Caco-2 (cell line): ENCODE results near the gene CDC42EP3. TPM values are rescaled to one million over a fixed set of nuclear protein-coding genes. Genes with fewer than 3 reads are reported as not detected.
A peak's percentile ranks its signal among the peaks of the same experiment; 100 is the strongest.

Source experiments
- BruUV-seq: library from RNA; stranded (reverse); fragments of 400-500 nt; replicated peaks from 2 replicates; lab custom pipeline; 2021; lab: Mats Ljungman, UMichigan
- CTCF ChIA-PET: fragments of 300-600 bp; sonication (Branson Sonifier 250); formaldehyde crosslinking; loops from one replicate; lab custom pipeline; 2022; ENCODE audit warnings: antibody characterized with exemption; lab: Charles Lee
- POLR2A ChIA-PET: fragments of 300-600 bp; sonication (Branson Sonifier 250); formaldehyde crosslinking; loops from one replicate; lab custom pipeline; 2022; ENCODE audit warnings: antibody characterized with exemption; lab: Charles Lee
- DNase-seq, 2 experiments: peaks; one replicate each; pipeline versions ENCODE4 v3.0.0 to v3.0.0-alpha.2; 2020 to 2022
- H3K27me3 ChIP-seq: replicated peaks from 2 replicates; pipeline ENCODE4 v1.6.0; 2011; ENCODE audit warnings: low read length; ENCODE audit not compliant: control insufficient read depth, insufficient read depth
- H3K36me3 ChIP-seq: 2 replicates; pipeline ENCODE4 v1.5.1; 2011; ENCODE audit warnings: low read length; ENCODE audit not compliant: control insufficient read depth, insufficient read depth
- H3K4me1 ChIP-seq: fragments of 250-450 bp; sonication (Bioruptor Pico); 2 replicates; pipeline ENCODE4 v1.5.1; 2020; ENCODE audit warnings: mild to moderate bottlenecking
- H3K4me3 ChIP-seq: 2 replicates; pipeline ENCODE4 v1.5.1; 2011; ENCODE audit warnings: low read depth, mild to moderate bottlenecking, control low read depth, low read length
- H3K9me3 ChIP-seq: fragments of 250-450 bp; sonication (Bioruptor Pico); 2 replicates; pipeline ENCODE4 v1.5.1; 2020; ENCODE audit warnings: mild to moderate bottlenecking, moderate library complexity
- H3K27ac Mint-ChIP-seq: one replicate; pipeline ENCODE4 v1.8.0; 2022; ENCODE audit warnings: mixed read lengths; ENCODE audit not compliant: unreplicated experiment
- H3K27me3 Mint-ChIP-seq: one replicate; pipeline ENCODE4 v1.8.0; 2022; ENCODE audit warnings: mixed read lengths; ENCODE audit not compliant: insufficient read depth, unreplicated experiment
- H3K36me3 Mint-ChIP-seq: one replicate; pipeline ENCODE4 v1.8.0; 2022; ENCODE audit warnings: mild to moderate bottlenecking, mixed read lengths; ENCODE audit not compliant: insufficient read depth, unreplicated experiment
- H3K4me1 Mint-ChIP-seq: one replicate; pipeline ENCODE4 v1.8.0; 2022; ENCODE audit warnings: low read depth, mixed read lengths; ENCODE audit not compliant: unreplicated experiment
- H3K4me3 Mint-ChIP-seq: one replicate; pipeline ENCODE4 v1.8.0; 2022; ENCODE audit warnings: mild to moderate bottlenecking, moderate library complexity, mixed read lengths; ENCODE audit not compliant: unreplicated experiment
- H3K9me3 Mint-ChIP-seq: one replicate; pipeline ENCODE4 v1.8.0; 2022; ENCODE audit warnings: mixed read lengths; ENCODE audit not compliant: unreplicated experiment
- CTCF ChIP-seq, 2 experiments: fragments of 200-600 bp in 1 of 2; IDR thresholded peaks; 1 replicate in 1 of 2; 2 replicates in 1 of 2; pipeline versions ENCODE4 v1.5.1 to v1.8.0; 2011 to 2022; ENCODE audit warnings: antibody characterized with exemption in 1 of 2, control low read depth in 1 of 2, inconsistent platforms in 1 of 2, low read depth in 1 of 2, low read length in 1 of 2, mild to moderate bottlenecking in 1 of 2, moderate library complexity in 1 of 2; ENCODE audit not compliant: insufficient read depth in 1 of 2, severe bottlenecking in 1 of 2, unreplicated experiment in 1 of 2
- intact Hi-C: fragments of 100-400 bp; cut with micrococcal nuclease; formaldehyde crosslinking; loops from one replicate; pipeline ENCODE4 v1.10.0; 2022; ENCODE audit not compliant: unreplicated experiment
- total RNA-seq: library from RNA; stranded (reverse); gene quantifications from 2 replicates; pipeline ENCODE4 v1.2.3, GENCODE V29; 2022

The CDC42EP3 gene
- total RNA-seq, 1 experiment from 2014 or later: 95.8 TPM

- H3K4me3 ChIP-seq: no peak overlapping the region
- no peaks in the 10 kb centered on the region for H3K9me3 ChIP-seq
- intact Hi-C loops: no loop called here
- no peaks in the 10 kb centered on the region for H3K9me3 Mint-ChIP-seq
- no peak for DNase-seq
- CTCF ChIA-PET: no interaction called here
- H3K27me3 Mint-ChIP-seq: no peaks in the 10 kb centered on the region
- peaks cover 25% of the 10 kb centered on the region for H3K36me3 Mint-ChIP-seq
- H3K27me3 ChIP-seq: no peaks in the 10 kb centered on the region
- H3K4me1 ChIP-seq: peaks cover 37% of the 10 kb centered on the region
- H3K36me3 ChIP-seq: no peaks in the 10 kb centered on the region
- H3K4me3 Mint-ChIP-seq: no peak overlapping the region
- peak overlapping the region; percentile 7 for H3K27ac Mint-ChIP-seq
- no TSS peak for BruUV-seq
- POLR2A ChIA-PET: no interaction called here
- H3K4me1 Mint-ChIP-seq: peaks cover 53% of the 10 kb centered on the region
- TF ChIP-seq CTCF (IDR thresholded peaks at IDR 0.05; ENCODE audit: insufficient read depth in 1 of 2, low read depth in 1 of 2, low read length in 1 of 2, severe bottlenecking in 1 of 2, unreplicated experiment in 1 of 2): no peak
Observed at GRCh38 chr2:37674946-37675345, 3.5 kb upstream of the CDC42EP3 start.

GRCh38 chr2:37672870-37673184 lies 1.4 kb upstream of the CDC42EP3 start:
- Histone ChIP-seq H3K4me3 (peak overlapping the region; percentile 98), H3K9me3 (no peaks in the 10 kb centered on the region), H3K4me1 (peaks cover 44% of the 10 kb centered on the region), H3K27me3 (no peaks in the 10 kb centered on the region), H3K36me3 (no peaks in the 10 kb centered on the region)
- H3K27ac Mint-ChIP-seq: peak overlapping the region; percentile 20
- no peaks in the 10 kb centered on the region for H3K9me3 Mint-ChIP-seq
- DNase-seq: no peak
- CTCF ChIA-PET: interaction anchor here (0.6 to 1.6 kb wide), 9 partner anchors 17 to 318 kb away, joined by 3 to 11 read pairs (median 6); no protein-coding TSS in a partner anchor
- no TSS peak for BruUV-seq
- intact Hi-C loops: loop anchor here (1.0 to 2.0 kb wide), 7 partner anchors 16 to 259 kb away; no protein-coding TSS in a partner anchor
- peaks cover 43% of the 10 kb centered on the region for H3K36me3 Mint-ChIP-seq
- POLR2A ChIA-PET: interaction anchor here (0.6 to 1.3 kb wide), 4 partner anchors 17 to 162 kb away, joined by 3 to 7 read pairs (median 4); no protein-coding TSS in a partner anchor
- H3K4me1 Mint-ChIP-seq: peaks cover 45% of the 10 kb centered on the region
- H3K4me3 Mint-ChIP-seq: peak overlapping the region; percentile 73
- TF ChIP-seq CTCF (IDR thresholded peaks at IDR 0.05; ENCODE audit: insufficient read depth in 1 of 2, low read depth in 1 of 2, low read length in 1 of 2, severe bottlenecking in 1 of 2, unreplicated experiment in 1 of 2): no peak
- H3K27me3 Mint-ChIP-seq: no peaks in the 10 kb centered on the region

- H3K27ac Mint-ChIP-seq: peak overlapping the region; percentile 20
- intact Hi-C loops: loop anchor here (1.0 to 2.0 kb wide), 7 partner anchors 17 to 258 kb away; no protein-coding TSS in a partner anchor
- peak; percentile 94 to 95 for DNase-seq
- CTCF ChIA-PET: interaction anchor here (0.5 to 1.6 kb wide), 10 partner anchors 17 to 318 kb away, joined by 3 to 11 read pairs (median 5); no protein-coding TSS in a partner anchor
- H3K36me3 Mint-ChIP-seq: peaks cover 49% of the 10 kb centered on the region
- H3K9me3 Mint-ChIP-seq: no peaks in the 10 kb centered on the region
- peaks cover 47% of the 10 kb centered on the region for H3K4me1 ChIP-seq
- BruUV-seq: no TSS peak
- H3K27me3 ChIP-seq: no peaks in the 10 kb centered on the region
- H3K27me3 Mint-ChIP-seq: no peaks in the 10 kb centered on the region
- no peaks in the 10 kb centered on the region for H3K9me3 ChIP-seq
- no peak for TF ChIP-seq CTCF (IDR thresholded peaks at IDR 0.05; ENCODE audit: insufficient read depth in 1 of 2, low read depth in 1 of 2, low read length in 1 of 2, severe bottlenecking in 1 of 2, unreplicated experiment in 1 of 2)
- POLR2A ChIA-PET: interaction anchor here (0.6 to 1.3 kb wide), 5 partner anchors 17 to 163 kb away, joined by 3 to 7 read pairs (median 4); no protein-coding TSS in a partner anchor
- H3K4me3 ChIP-seq: peak overlapping the region; percentile 98
- H3K36me3 ChIP-seq: no peaks in the 10 kb centered on the region
- peak overlapping the region; percentile 73 for H3K4me3 Mint-ChIP-seq
- peaks cover 40% of the 10 kb centered on the region for H3K4me1 Mint-ChIP-seq
Observed at GRCh38 chr2:37672104-37672869, 845 bp upstream of the CDC42EP3 start.
